H9 (cell line): ENCODE results near the gene DNAJB2. TPM values are rescaled to one million over a fixed set of nuclear protein-coding genes. Genes with fewer than 3 reads are reported as not detected.

Experiments used
- DNase-seq: peaks from one replicate; pipeline ENCODE4 v3.0.0-alpha.2; 2017
- H2AFZ ChIP-seq: one replicate; pipeline ENCODE4 v1.6.1; 2013; ENCODE audit warnings: mild to moderate bottlenecking, low read length, control low read depth, moderate library complexity
- H2AK5ac ChIP-seq: 2 replicates; pipeline ENCODE4 v1.6.1; 2013; ENCODE audit warnings: low read length, control low read depth, mixed read lengths; ENCODE audit not compliant: insufficient read length
- H2BK120ac ChIP-seq: one replicate; pipeline ENCODE4 v1.6.1; 2013; ENCODE audit warnings: low read depth, mild to moderate bottlenecking, low read length, control low read depth, inconsistent platforms; ENCODE audit not compliant: poor library complexity, severe bottlenecking
- H2BK12ac ChIP-seq: 2 replicates; pipeline ENCODE4 v1.6.1; 2013; ENCODE audit warnings: low read length, control low read depth, mixed read lengths, low read depth; ENCODE audit not compliant: insufficient read length
- H2BK15ac ChIP-seq: 2 replicates; pipeline ENCODE4 v1.6.1; 2013; ENCODE audit warnings: low read depth, low read length, control low read depth
- H2BK20ac ChIP-seq: one replicate; pipeline ENCODE4 v1.6.1; 2013; ENCODE audit warnings: low read depth, mild to moderate bottlenecking, low read length, control low read depth, inconsistent platforms; ENCODE audit not compliant: poor library complexity, severe bottlenecking
- H2BK5ac ChIP-seq: 2 replicates; pipeline ENCODE4 v1.6.1; 2013; ENCODE audit warnings: low read length, control low read depth, mixed read lengths; ENCODE audit not compliant: insufficient read length
- H3K14ac ChIP-seq: 2 replicates; pipeline ENCODE4 v1.6.1; 2013; ENCODE audit warnings: low read length, control low read depth; ENCODE audit not compliant: insufficient read depth
- H3K18ac ChIP-seq: 2 replicates; pipeline ENCODE4 v1.6.1; 2013; ENCODE audit warnings: low read depth, mild to moderate bottlenecking, mixed read lengths, low read length, control low read depth; ENCODE audit not compliant: insufficient read length
- H3K23ac ChIP-seq: 2 replicates; pipeline ENCODE4 v1.6.1; 2013; ENCODE audit warnings: low read length, control low read depth, mixed read lengths, low read depth; ENCODE audit not compliant: insufficient read length
- H3K23me2 ChIP-seq: 2 replicates; pipeline ENCODE4 v1.6.1; 2013; ENCODE audit warnings: low read depth, mild to moderate bottlenecking, mixed read lengths, low read length, control low read depth; ENCODE audit not compliant: insufficient read length, poor library complexity, severe bottlenecking
- H3K27ac ChIP-seq: 2 replicates; pipeline ENCODE4 v1.5.1; 2013; ENCODE audit warnings: low read length, control low read depth, mixed read lengths, low read depth; ENCODE audit not compliant: insufficient read length
- H3K27me3 ChIP-seq: 2 replicates; pipeline ENCODE4 v1.6.1; 2013; ENCODE audit warnings: low read length, control low read depth, inconsistent platforms; ENCODE audit not compliant: insufficient read depth
- H3K4ac ChIP-seq: 2 replicates; pipeline ENCODE4 v1.6.1; 2013; ENCODE audit warnings: low read depth, mild to moderate bottlenecking, control low read depth, inconsistent platforms, low read length, moderate library complexity
- H3K4me1 ChIP-seq: 2 replicates; pipeline ENCODE4 v1.6.1; 2013; ENCODE audit warnings: low read length, control low read depth, inconsistent platforms; ENCODE audit not compliant: insufficient read depth
- H3K4me2 ChIP-seq: 2 replicates; pipeline ENCODE4 v1.6.1; 2013; ENCODE audit warnings: low read length, control low read depth, mixed read lengths; ENCODE audit not compliant: insufficient read length, insufficient read depth
- H3K56ac ChIP-seq: 2 replicates; pipeline ENCODE4 v1.6.1; 2013; ENCODE audit warnings: low read depth, mild to moderate bottlenecking, mixed read lengths, low read length, control low read depth; ENCODE audit not compliant: insufficient read length
- H3K79me1 ChIP-seq: 2 replicates; pipeline ENCODE4 v1.6.1; 2013; ENCODE audit warnings: low read depth, mild to moderate bottlenecking, moderate library complexity, low read length, control low read depth, inconsistent platforms; ENCODE audit not compliant: insufficient read depth, poor library complexity, severe bottlenecking
- H3K79me2 ChIP-seq: 2 replicates; pipeline ENCODE4 v1.6.1; 2013; ENCODE audit warnings: low read length, control low read depth, inconsistent platforms; ENCODE audit not compliant: insufficient read depth
- H3K9ac ChIP-seq: 2 replicates; pipeline ENCODE4 v1.6.1; 2013; ENCODE audit warnings: low read length, control low read depth, mixed read lengths; ENCODE audit not compliant: insufficient read length; ENCODE audit errors: extremely low read depth
- H3K9me3 ChIP-seq: one replicate; pipeline ENCODE4 v1.6.1; 2013; ENCODE audit warnings: low read depth, low read length, inconsistent platforms; ENCODE audit not compliant: control insufficient read depth
- H3T11ph ChIP-seq: one replicate; pipeline ENCODE4 v1.6.1; 2013; ENCODE audit warnings: mild to moderate bottlenecking, low read length, control low read depth, inconsistent platforms
- H4K20me1 ChIP-seq: one replicate; pipeline ENCODE4 v1.6.1; 2013; ENCODE audit not compliant: control insufficient read depth, insufficient read length, insufficient read depth
- H4K5ac ChIP-seq: 2 replicates; pipeline ENCODE4 v1.6.1; 2013; ENCODE audit warnings: low read depth, mild to moderate bottlenecking, mixed read lengths, low read length, control low read depth; ENCODE audit not compliant: insufficient read length
- H4K8ac ChIP-seq: replicated peaks from 2 replicates; pipeline ENCODE4 v1.6.1; 2013; ENCODE audit warnings: low read length, control low read depth, mixed read lengths, low read depth; ENCODE audit not compliant: insufficient read length
- H4K91ac ChIP-seq: 2 replicates; pipeline ENCODE4 v1.6.1; 2013; ENCODE audit warnings: low read depth, mild to moderate bottlenecking, moderate library complexity, mixed read lengths, low read length, control low read depth; ENCODE audit not compliant: insufficient read length
- H3K27ac Mint-ChIP-seq, 3 experiments: 2 replicates in 2 of 3; 3 replicates in 1 of 3; pipeline ENCODE4 v1.8.0; 2020 to 2021; ENCODE audit warnings: mixed read lengths in 3 of 3, mild to moderate bottlenecking in 1 of 3, moderate library complexity in 1 of 3
- H3K27me3 Mint-ChIP-seq: 2 replicates; pipeline ENCODE4 v1.8.0; 2021; ENCODE audit warnings: low read depth, mild to moderate bottlenecking, moderate library complexity, mixed read lengths
- H3K36me3 Mint-ChIP-seq, 3 experiments: 2 replicates in 2 of 3; 3 replicates in 1 of 3; pipeline ENCODE4 v1.8.0; 2020 to 2021; ENCODE audit warnings: low read depth in 3 of 3, mixed read lengths in 3 of 3; ENCODE audit not compliant: insufficient read depth in 1 of 3
- H3K4me1 Mint-ChIP-seq, 2 experiments: 2 replicates each; pipeline ENCODE4 v1.8.0; 2020; ENCODE audit warnings: mixed read lengths in 2 of 2
- H3K4me3 Mint-ChIP-seq, 2 experiments: 2 replicates in 1 of 2; 3 replicates in 1 of 2; pipeline ENCODE4 v1.8.0; 2020 to 2021; ENCODE audit warnings: mild to moderate bottlenecking in 2 of 2, mixed read lengths in 2 of 2, moderate library complexity in 1 of 2
- H3K9me3 Mint-ChIP-seq, 2 experiments: 2 replicates in 1 of 2; 3 replicates in 1 of 2; pipeline ENCODE4 v1.8.0; 2020; ENCODE audit warnings: mild to moderate bottlenecking in 2 of 2, mixed read lengths in 2 of 2, moderate library complexity in 1 of 2
- WGBS: extraction: QIAGEN DNeasy Blood & Tissue Kit; methylation state at CpG from one replicate; pipeline ENCODE4 v1.1.7; 2013; ENCODE audit warnings: missing lambda C conversion rate, low lambda C conversion rate, mixed read lengths; ENCODE audit not compliant: insufficient read length; ENCODE audit errors: extremely low coverage; 5-methylcytosine and 5-hydroxymethylcytosine counted together
- total RNA-seq: library from RNA; stranded (reverse); gene quantifications from 2 replicates; pipeline ENCODE4 v1.2.1, GENCODE V29; 2021
- TF ChIP-seq, protein P1 (sequence below): fragments of 200-600 bp; sonication (generic); conservative IDR thresholded peaks from 3 replicates; pipeline ENCODE4 v1.8.0; 2021; ENCODE audit warnings: antibody characterized with exemption, mild to moderate bottlenecking

DNAJB2 gene
- total RNA-seq, 1 experiment from 2014 or later: 34.1 TPM

DNA sequence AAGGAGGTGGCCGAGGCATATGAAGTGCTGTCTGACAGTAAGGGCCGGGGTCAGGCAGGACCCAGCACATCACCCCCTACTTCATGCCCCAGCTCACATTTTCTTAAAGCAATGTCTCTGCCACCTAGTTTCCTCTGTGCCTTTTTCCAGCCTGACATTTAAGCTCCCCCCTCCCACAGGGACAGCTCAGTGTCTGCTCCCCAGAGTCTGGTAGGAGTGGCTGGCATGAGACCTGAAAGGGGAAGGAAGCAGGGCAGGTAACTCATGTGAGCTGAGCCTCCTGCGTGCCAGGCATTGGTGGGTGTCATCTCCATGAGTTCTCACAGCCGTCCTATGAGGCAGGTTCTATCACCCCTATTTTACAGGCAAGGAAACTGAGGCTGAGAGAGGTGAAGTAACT is 1.5 kb downstream of the DNAJB2 start:
- Histone ChIP-seq H3K9ac (no peak overlapping the region), H2AK5ac (no peak overlapping the region), H3K4me1 (no peaks in the 10 kb centered on the region; the same call in 1 of the 2 replicates), H4K5ac (no peak overlapping the region), H2BK12ac (no peak overlapping the region), H3K79me1 (no peaks in the 10 kb centered on the region), H2BK120ac (no peak overlapping the region), H3K9me3 (no peaks in the 10 kb centered on the region), H4K91ac (no peak overlapping the region), H3K14ac (no peak overlapping the region), H3K27me3 (no peaks in the 10 kb centered on the region), H3K56ac (no peak overlapping the region), H3K27ac (no peak overlapping the region), H3K4me2 (peak overlapping the region; percentile 96), H2BK20ac (no peak overlapping the region), H3K79me2 (no peaks in the 10 kb centered on the region), H3T11ph (no peak overlapping the region), H4K8ac (no peak overlapping the region), H4K20me1 (no peaks in the 10 kb centered on the region), H2BK5ac (no peak overlapping the region), H2BK15ac (no peak overlapping the region), H3K23ac (no peak overlapping the region), H2AFZ (no peak overlapping the region), H3K23me2 (peaks cover 12% of the 10 kb centered on the region), H3K18ac (no peak overlapping the region), H3K4ac (no peak overlapping the region)
- Mint-ChIP-seq H3K4me3 (peak overlapping the region; percentile 77 to 89; a peak in 3 of 5 replicates), H3K36me3 (peaks cover 4 to 34% (median 17%) of the 10 kb centered on the region in 3 experiments; a peak in 6 of 7 replicates), H3K27ac (no peak overlapping the region), H3K27me3 (peaks cover 2% of the 10 kb centered on the region), H3K9me3 (no peaks in the 10 kb centered on the region), H3K4me1 (peaks cover 28 to 34% of the 10 kb centered on the region in 2 experiments)
- no CpG with 5 or more reads among the region's 4 CpGs for WGBS
- no peak for DNase-seq
- TF ChIP-seq, protein P1, sequence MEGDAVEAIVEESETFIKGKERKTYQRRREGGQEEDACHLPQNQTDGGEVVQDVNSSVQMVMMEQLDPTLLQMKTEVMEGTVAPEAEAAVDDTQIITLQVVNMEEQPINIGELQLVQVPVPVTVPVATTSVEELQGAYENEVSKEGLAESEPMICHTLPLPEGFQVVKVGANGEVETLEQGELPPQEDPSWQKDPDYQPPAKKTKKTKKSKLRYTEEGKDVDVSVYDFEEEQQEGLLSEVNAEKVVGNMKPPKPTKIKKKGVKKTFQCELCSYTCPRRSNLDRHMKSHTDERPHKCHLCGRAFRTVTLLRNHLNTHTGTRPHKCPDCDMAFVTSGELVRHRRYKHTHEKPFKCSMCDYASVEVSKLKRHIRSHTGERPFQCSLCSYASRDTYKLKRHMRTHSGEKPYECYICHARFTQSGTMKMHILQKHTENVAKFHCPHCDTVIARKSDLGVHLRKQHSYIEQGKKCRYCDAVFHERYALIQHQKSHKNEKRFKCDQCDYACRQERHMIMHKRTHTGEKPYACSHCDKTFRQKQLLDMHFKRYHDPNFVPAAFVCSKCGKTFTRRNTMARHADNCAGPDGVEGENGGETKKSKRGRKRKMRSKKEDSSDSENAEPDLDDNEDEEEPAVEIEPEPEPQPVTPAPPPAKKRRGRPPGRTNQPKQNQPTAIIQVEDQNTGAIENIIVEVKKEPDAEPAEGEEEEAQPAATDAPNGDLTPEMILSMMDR: no peak
